Suprapubic skin (tissue), 4 donors: ENCODE results near the gene TMEM258. TPM values are rescaled to one million over a fixed set of nuclear protein-coding genes. Genes with fewer than 3 reads are reported as not detected.

Experiments used
- DNase-seq, 2 donors: peaks; one replicate each; pipeline ENCODE4 v3.0.0-alpha.2; 2019; ENCODE audit warnings: low spot score in 2 of 2
- H3K27ac ChIP-seq: fragments of 200-600 bp; sonication (generic); one replicate; pipeline ENCODE4 v1.5.1; 2019
- H3K27me3 ChIP-seq: fragments of 200-600 bp; sonication (generic); one replicate; pipeline ENCODE4 v1.5.1; 2019
- H3K36me3 ChIP-seq: fragments of 200-600 bp; sonication (generic); one replicate; pipeline ENCODE4 v1.5.1; 2019
- H3K4me1 ChIP-seq: fragments of 200-600 bp; sonication (generic); one replicate; pipeline ENCODE4 v1.5.1; 2019
- H3K4me3 ChIP-seq: fragments of 200-600 bp; sonication (generic); one replicate; pipeline ENCODE4 v1.5.1; 2019; ENCODE audit warnings: mild to moderate bottlenecking
- H3K9me3 ChIP-seq: fragments of 200-600 bp; sonication (generic); one replicate; pipeline ENCODE4 v1.5.1; 2019
- EP300 ChIP-seq: sonication (generic); formaldehyde crosslinking; IDR thresholded peaks from one replicate; pipeline ENCODE4 v1.6.1; 2017; ENCODE audit warnings: antibody characterized with exemption
- POLR2A ChIP-seq, 2 donors: fragments of 450-650 bp; IDR thresholded peaks; one replicate each; pipeline ENCODE4 v1.6.1; 2017; ENCODE audit warnings: antibody characterized with exemption in 2 of 2, mild to moderate bottlenecking in 2 of 2, moderate library complexity in 2 of 2
- POLR2AphosphoS5 ChIP-seq, 3 donors: sonication (generic); formaldehyde crosslinking; IDR thresholded peaks; one replicate each; pipeline ENCODE4 v1.6.1; 2017; ENCODE audit warnings: antibody characterized with exemption in 3 of 3
- WGBS: methylation state at CpG from one replicate; pipeline ENCODE4 v1.1.5; 2018; 5-methylcytosine and 5-hydroxymethylcytosine counted together
- total RNA-seq, 4 donors: library from RNA; depleted of rRNA; stranded (reverse); fragments of >200 nt; gene quantifications; one replicate each; pipeline ENCODE4 v1.1.0, GENCODE V29; 2016
- TF ChIP-seq, protein P1 (sequence below), 2 donors: fragments of 200-600 bp in 1 of 2; fragments of 450-650 bp in 1 of 2; sonication (generic) in 1 of 2; IDR thresholded peaks; one replicate each; pipeline ENCODE4 v1.5.1; 2016 to 2019; ENCODE audit warnings: antibody characterized with exemption in 2 of 2, mild to moderate bottlenecking in 1 of 2, moderate library complexity in 1 of 2

TMEM258 gene
- total RNA-seq, 4 donors from 2014 or later: 29.7 to 44.8 (median 35.9) TPM

DNA sequence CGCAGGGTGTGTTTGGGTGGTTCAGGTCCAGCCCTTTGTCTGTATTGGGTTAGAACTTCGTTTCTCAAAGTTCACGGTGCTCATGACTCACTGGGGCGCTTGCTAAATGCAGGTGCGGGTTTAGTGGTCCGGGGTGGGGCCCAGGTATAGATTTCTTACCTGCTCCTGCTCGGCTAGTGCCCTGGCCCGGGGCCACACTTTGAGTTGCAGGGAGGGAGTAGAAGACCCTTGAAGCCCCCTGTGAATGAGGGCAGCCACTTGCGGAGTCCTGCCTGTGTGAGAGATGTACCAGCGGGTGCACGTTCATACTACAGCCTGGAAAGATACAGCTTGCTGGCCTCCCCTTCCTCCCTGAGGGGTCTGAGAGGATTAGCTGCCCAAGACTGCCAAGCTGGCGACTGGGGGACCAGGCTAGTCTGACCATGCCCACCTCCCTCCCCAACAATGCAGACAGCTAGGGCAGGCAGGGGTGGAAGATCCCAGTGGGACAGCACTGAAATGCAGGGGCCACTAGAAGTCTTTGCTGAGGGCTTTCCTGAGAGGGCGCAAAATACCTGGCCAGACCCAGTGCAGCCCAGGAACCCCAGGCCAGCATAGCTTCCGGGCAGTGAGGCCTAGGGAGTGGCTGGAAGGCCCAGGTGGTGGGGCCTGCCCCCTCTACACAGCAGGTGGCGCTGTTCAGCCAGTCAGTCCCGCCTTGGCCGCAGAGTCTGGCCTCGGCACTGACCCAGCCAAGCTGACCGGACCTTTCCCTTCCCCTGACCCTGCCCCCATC is 45.0 kb downstream of the TMEM258 start:
- 76% methylated on average over 9 of the region's 19 CpGs for WGBS
- Histone ChIP-seq H3K27ac (no peak overlapping the region), H3K27me3 (no peaks in the 10 kb centered on the region), H3K36me3 (peaks cover 15% of the 10 kb centered on the region), H3K4me3 (no peak overlapping the region), H3K9me3 (no peaks in the 10 kb centered on the region), H3K4me1 (peaks cover 16% of the 10 kb centered on the region)
- no peak for TF ChIP-seq POLR2AphosphoS5 (IDR thresholded peaks at IDR 0.05)
- TF ChIP-seq POLR2A (IDR thresholded peaks at IDR 0.05): no peak
- TF ChIP-seq, protein P1, sequence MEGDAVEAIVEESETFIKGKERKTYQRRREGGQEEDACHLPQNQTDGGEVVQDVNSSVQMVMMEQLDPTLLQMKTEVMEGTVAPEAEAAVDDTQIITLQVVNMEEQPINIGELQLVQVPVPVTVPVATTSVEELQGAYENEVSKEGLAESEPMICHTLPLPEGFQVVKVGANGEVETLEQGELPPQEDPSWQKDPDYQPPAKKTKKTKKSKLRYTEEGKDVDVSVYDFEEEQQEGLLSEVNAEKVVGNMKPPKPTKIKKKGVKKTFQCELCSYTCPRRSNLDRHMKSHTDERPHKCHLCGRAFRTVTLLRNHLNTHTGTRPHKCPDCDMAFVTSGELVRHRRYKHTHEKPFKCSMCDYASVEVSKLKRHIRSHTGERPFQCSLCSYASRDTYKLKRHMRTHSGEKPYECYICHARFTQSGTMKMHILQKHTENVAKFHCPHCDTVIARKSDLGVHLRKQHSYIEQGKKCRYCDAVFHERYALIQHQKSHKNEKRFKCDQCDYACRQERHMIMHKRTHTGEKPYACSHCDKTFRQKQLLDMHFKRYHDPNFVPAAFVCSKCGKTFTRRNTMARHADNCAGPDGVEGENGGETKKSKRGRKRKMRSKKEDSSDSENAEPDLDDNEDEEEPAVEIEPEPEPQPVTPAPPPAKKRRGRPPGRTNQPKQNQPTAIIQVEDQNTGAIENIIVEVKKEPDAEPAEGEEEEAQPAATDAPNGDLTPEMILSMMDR (IDR thresholded peaks at IDR 0.05): peak; percentile 51 to 87
- no peak for TF ChIP-seq EP300
- peak in 1 of 2 donors; percentile 80 for DNase-seq

DNA sequence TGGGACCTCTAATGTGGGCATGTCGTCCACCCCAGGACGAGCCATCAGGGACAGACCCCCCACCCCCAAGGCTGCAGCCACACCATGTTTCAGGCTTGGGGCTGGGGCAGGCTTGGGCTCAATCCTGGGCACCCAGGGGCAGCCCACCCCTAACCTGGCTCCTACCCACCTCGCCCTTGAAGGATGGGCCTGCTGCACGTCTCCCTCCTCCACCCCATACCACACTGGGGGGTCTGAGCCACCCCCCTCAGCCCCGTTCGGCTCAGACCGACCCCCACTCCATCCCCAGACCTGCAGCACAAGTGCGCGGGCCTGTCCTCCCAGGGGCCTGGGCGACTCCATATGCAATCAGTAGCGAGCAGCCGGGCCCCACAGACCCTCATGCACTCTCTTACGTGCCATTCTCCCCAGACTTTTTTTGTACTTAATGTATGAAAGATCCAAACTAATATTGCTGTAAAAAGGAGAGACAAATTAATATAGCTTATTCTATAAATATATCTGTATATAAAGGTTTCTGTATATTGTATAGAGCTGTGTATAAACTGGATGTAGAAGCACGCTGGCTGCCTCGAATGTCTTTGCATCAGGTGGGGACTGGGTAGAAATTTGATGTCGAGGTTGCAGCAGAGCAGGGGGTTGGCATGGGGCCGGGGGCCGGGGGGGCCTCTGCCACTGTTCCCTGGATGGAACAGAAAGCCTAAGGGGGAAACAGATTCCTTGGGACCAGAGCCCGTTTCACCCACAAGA is 45.8 kb downstream of the TMEM258 start:
- Histone ChIP-seq H3K36me3 (peaks cover 19% of the 10 kb centered on the region), H3K4me1 (peaks cover 10% of the 10 kb centered on the region), H3K27me3 (no peaks in the 10 kb centered on the region), H3K4me3 (no peak overlapping the region), H3K27ac (no peak overlapping the region), H3K9me3 (no peaks in the 10 kb centered on the region)
- no peak for DNase-seq
- WGBS: 79% methylated on average over 19 of the region's 19 CpGs
- TF ChIP-seq POLR2A (IDR thresholded peaks at IDR 0.05) (no peak), EP300 (no peak), POLR2AphosphoS5 (IDR thresholded peaks at IDR 0.05) (no peak)
- TF ChIP-seq, protein P1 (IDR thresholded peaks at IDR 0.05): no peak

DNA sequence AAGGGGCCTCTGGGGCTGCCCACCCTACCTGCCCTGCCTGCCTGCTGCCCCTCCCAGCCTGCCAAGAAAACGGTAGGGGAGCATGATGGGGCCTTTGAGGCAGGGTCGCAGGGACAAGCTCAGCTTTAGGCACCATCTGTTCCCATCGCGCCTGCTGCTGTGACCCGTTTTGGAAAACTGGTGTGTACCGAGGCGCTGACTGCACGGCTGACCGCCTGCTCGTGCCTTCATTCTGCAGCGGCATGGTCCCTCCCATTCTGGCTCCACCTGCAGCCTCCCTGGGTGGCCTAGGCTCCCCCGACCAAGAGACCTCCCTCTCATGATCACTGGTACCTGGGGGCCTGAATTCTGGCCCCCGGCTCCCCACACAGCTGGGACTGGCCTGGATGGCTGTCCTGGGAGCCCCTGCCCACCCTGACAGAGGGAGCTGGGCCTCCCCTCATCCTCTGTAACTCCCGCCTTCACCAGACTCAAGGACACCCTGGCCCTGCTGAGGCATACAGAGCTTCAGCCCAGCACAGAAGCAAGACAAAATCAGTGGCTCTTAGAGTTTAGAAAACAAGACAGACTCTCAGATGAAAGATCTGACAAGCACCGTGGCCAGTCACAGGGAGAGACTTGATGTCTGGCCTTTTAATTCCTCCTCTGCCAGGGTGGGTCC is 46.5 kb downstream of the TMEM258 start:
- no peak for DNase-seq
- 70% methylated on average over 7 of the region's 15 CpGs for WGBS

DNA sequence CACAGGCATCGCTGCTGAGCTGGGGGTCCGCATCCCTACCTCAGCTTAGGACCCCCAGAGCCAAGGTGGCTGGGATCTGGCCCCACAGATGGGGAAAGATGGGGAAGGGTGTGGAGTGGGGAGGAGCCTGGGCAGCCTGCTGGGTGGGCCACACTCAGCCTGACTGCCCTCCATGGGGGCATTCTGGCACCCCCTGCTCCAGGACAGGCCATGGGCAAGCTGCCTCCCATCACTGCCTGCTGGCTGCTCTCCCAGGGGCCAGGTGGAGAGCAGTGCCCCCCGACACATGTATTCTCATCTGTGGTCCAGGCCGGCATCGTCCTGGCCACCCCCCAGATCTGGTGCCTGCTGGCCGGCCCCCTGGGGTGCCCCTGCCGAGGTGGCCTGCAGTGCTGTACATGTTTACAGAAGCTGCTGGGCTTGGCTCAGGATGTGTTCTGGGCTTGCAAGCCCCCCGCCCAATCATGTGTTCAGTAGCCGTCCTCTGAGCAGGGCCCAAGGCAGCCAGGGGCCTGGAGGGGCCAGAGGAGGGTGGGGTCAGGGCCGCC is 47.7 kb downstream of the TMEM258 start:
- Histone ChIP-seq H3K4me3 (no peak overlapping the region), H3K9me3 (no peaks in the 10 kb centered on the region), H3K36me3 (peaks cover 32% of the 10 kb centered on the region), H3K27ac (no peak overlapping the region), H3K27me3 (no peaks in the 10 kb centered on the region), H3K4me1 (peaks cover 10% of the 10 kb centered on the region)
- no peak for TF ChIP-seq POLR2A (IDR thresholded peaks at IDR 0.05)
- TF ChIP-seq, protein P1 (IDR thresholded peaks at IDR 0.05): no peak
- no peak for TF ChIP-seq EP300
- 87% methylated on average over 3 of the region's 10 CpGs for WGBS
- DNase-seq: no peak

More for the DNA sequence above, 46.5 kb downstream of the TMEM258 start:
- Histone ChIP-seq H3K9me3 (no peaks in the 10 kb centered on the region), H3K27me3 (no peaks in the 10 kb centered on the region), H3K4me3 (no peak overlapping the region), H3K36me3 (peaks cover 24% of the 10 kb centered on the region), H3K4me1 (peaks cover 10% of the 10 kb centered on the region), H3K27ac (no peak overlapping the region)
- no peak for TF ChIP-seq POLR2A (IDR thresholded peaks at IDR 0.05)
- TF ChIP-seq, protein P1 (IDR thresholded peaks at IDR 0.05): no peak
- no peak for TF ChIP-seq EP300
- TF ChIP-seq POLR2AphosphoS5 (IDR thresholded peaks at IDR 0.05): no peak
